Measurements from ENCODE around the gene RHOT2.

GRCh38 chr16:630815-631405 lies 37.0 kb upstream of the RHOT2 start, which contains the start of gene WFIKKN1:
- TF ChIP-seq POLR2AphosphoS5 (IDR thresholded peaks at IDR 0.05) (no peak), POLR2A (IDR thresholded peaks at IDR 0.05) (no peak)
- TF ChIP-seq, protein P1, sequence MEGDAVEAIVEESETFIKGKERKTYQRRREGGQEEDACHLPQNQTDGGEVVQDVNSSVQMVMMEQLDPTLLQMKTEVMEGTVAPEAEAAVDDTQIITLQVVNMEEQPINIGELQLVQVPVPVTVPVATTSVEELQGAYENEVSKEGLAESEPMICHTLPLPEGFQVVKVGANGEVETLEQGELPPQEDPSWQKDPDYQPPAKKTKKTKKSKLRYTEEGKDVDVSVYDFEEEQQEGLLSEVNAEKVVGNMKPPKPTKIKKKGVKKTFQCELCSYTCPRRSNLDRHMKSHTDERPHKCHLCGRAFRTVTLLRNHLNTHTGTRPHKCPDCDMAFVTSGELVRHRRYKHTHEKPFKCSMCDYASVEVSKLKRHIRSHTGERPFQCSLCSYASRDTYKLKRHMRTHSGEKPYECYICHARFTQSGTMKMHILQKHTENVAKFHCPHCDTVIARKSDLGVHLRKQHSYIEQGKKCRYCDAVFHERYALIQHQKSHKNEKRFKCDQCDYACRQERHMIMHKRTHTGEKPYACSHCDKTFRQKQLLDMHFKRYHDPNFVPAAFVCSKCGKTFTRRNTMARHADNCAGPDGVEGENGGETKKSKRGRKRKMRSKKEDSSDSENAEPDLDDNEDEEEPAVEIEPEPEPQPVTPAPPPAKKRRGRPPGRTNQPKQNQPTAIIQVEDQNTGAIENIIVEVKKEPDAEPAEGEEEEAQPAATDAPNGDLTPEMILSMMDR (IDR thresholded peaks at IDR 0.05) = no peak
